HG03575 (cell line): Measurements from ENCODE around the gene PRRC2B.
"Not testable (repeated sequence)": the region's sequence is repeated elsewhere in the genome, so short reads cannot be mapped to it uniquely, and the experiment has no call there.

Experiments used
- ATAC-seq: cut with Tn5 transposase; IDR thresholded peaks from one replicate; pipeline ENCODE4 v1.9.1; 2021; ENCODE audit not compliant: unreplicated experiment, insufficient number of reproducible peaks, low FRiP score; ENCODE audit errors: extremely low read depth

The PRRC2B gene

GRCh38 chr9:131543141-131543540 lies 149.3 kb downstream of the PRRC2B start:
- ATAC-seq = no peak

GRCh38 chr9:131545003-131545785 lies 151.3 kb downstream of the PRRC2B start, which contains the start of gene PRRT1B:
PRRT1B (plus strand) TSS chr9:131545523; CDS start chr9:131545616, 93 bp downstream.
- ATAC-seq = no peak

GRCh38 chr9:131545786-131546335 lies 152.0 kb downstream of the PRRC2B start:
- no peak for ATAC-seq

- no peak for ATAC-seq
Observed at GRCh38 chr9:131546336-131547084, 152.6 kb downstream of the PRRC2B start.

- not testable (repeated sequence) for ATAC-seq
Observed at GRCh38 chr9:131549186-131549585, 155.3 kb downstream of the PRRC2B start.
